CD4-positive, alpha-beta T cell treated with Interleukin-6 for 4 hours (primary cell): ENCODE results near the gene ZNF587B.
A peak's percentile ranks its signal among the peaks of the same experiment; 100 is the strongest.
"Not testable (repeated sequence)": the region's sequence is repeated elsewhere in the genome, so short reads cannot be mapped to it uniquely, and the experiment has no call there.

Experiments
- DNase-seq: peaks from one replicate; pipeline ENCODE4 v3.0.0-alpha.2; 2020; ENCODE audit warnings: mixed read lengths

ZNF587B gene

GRCh38 chr19:57872450-57872849 is 42.4 kb downstream of the ZNF587B start:
- no peak for DNase-seq

- DNase-seq: not testable (repeated sequence)
Measured at GRCh38 chr19:57873883-57874799, 44.0 kb downstream of the ZNF587B start.

GRCh38 chr19:57886046-57886445 is 55.9 kb downstream of the ZNF587B start:
- no peak for DNase-seq

- DNase-seq: no peak
Measured at GRCh38 chr19:57887195-57887941, 57.3 kb downstream of the ZNF587B start.

GRCh38 chr19:57888107-57888559 is 58.0 kb downstream of the ZNF587B start:
- DNase-seq: no peak

GRCh38 chr19:57888560-57889231 is 58.6 kb downstream of the ZNF587B start, which contains the start of gene ZNF814:
Gene ZNF814 (minus strand): TSS chr19:57889037. CDS start chr19:57888802, 235 bp downstream.
- peak; percentile 79 for DNase-seq

- not testable (repeated sequence) for DNase-seq
Measured at GRCh38 chr19:57890706-57891105, 60.6 kb downstream of the ZNF587B start.
